ENCODE measurements around the gene DGKQ.

The DGKQ gene

DNA sequence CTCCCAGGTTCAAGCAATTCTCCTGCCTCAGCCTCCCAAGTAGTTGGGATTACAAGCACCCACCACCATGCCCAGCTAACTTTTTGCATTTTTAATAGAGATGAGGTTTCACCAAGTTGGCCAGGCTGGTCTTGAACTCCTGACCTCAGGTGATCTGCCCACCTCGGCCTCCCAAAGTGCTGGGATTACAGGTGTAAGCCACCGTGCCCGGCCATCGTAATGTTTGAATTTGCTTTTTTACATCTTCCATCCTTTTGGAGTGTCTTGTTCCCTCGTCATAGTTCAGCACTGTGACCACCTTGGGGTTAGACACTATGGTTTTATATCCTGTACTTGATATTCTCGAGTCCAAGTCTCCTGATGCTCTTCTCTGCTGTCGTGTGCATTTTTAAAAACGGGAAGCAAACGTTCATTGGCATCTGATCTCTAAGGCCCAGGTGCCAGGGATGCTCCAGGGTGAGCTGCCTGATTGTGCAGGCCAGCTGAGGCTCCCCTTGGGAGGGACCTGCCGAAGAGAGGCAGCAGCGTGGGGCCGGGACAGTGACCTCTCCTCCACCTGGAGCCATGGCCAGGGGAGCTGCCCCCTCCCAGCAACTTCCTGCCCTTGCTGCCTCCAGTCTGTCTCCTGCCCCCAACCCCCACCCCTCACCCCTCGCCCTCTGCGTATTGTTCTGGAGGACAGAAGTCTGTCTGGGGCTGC is 16.7 kb downstream of the DGKQ start:
- no peaks in the 10 kb centered on the region for H3K4me1 ChIP-seq (ENCODE audit: control insufficient read depth, insufficient read depth, low read length)
- no peak overlapping the region for H3K27ac ChIP-seq (ENCODE audit: low read depth, low read length)
- H3K9ac ChIP-seq (ENCODE audit: low read length), result no peak overlapping the region
- peaks cover 8% of the 10 kb centered on the region for H3K36me3 ChIP-seq (ENCODE audit: control insufficient read depth, insufficient read depth, low read length)
- no peaks in the 10 kb centered on the region for H3K27me3 ChIP-seq (ENCODE audit: control insufficient read depth, insufficient read depth, low read length)
- no peak overlapping the region for H3K4me3 ChIP-seq (ENCODE audit: low read length)

DNA sequence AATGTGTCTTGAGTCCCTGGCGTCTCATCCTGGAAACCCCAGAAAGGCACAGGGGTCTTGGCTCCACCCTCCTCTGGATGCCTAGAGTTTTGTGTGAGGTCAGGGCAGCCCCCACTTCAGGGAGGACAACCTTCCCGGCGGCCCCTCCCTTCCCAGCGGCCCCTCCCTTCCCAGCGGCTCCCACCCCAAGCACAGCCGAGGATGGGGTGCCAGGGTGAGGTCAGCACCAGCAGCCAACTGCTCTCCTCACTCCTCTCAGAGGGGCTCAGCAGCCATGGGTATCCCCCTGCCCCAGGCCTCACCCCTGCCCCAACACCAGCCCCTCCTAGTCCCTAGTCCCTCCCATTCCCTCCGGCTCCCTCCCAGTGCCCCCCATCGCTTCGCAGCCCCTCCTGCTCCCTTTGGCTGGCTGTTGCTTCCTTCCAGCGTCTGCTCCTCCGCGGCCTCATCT is 17.4 kb downstream of the DGKQ start:
- H3K4me3 ChIP-seq (ENCODE audit: low read length), result no peak overlapping the region
- H3K27ac ChIP-seq (ENCODE audit: low read depth, low read length), result no peak overlapping the region
- peaks cover 7% of the 10 kb centered on the region for H3K36me3 ChIP-seq (ENCODE audit: control insufficient read depth, insufficient read depth, low read length)
- H3K4me1 ChIP-seq (ENCODE audit: control insufficient read depth, insufficient read depth, low read length), result no peaks in the 10 kb centered on the region
- no peak overlapping the region for H3K9ac ChIP-seq (ENCODE audit: low read length)
- H3K27me3 ChIP-seq (ENCODE audit: control insufficient read depth, insufficient read depth, low read length), result no peaks in the 10 kb centered on the region

DNA sequence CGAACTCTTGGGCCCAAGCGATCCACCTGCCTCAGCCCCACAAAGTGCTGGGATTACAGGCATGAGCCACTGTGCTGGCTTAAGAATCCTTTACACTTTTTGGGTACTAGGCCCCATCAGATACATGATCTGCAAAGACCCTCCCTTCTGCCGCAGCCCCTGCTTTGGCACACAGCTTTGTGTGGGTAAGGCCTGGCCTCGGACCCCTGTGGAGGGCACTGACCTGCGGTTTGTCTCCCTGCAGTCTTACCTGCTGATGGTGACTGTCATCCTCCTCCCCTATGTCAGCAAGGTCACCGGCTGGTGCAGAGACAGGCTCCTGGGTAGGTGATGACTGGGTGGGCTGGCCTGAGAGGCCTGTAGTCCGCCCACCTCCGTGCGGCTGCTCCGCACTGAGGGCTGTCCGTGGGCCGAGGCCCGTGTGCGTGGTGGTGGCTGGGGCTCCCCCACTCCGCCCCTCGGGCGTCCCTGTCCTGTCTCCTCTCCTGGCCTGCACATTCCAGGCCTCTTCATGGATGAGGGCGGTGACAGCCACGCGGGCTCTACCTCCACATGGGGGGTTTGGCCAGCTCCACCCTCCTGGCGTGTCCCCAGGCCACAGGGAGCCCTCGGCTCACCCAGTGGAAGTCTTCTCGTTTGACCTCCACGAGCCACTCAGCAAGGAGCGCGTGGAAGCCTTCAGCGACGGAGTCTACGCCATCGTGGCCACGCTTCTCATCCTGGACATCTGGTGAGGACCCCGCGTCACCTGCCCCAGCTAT is 18.0 kb downstream of the DGKQ start:
- no peak overlapping the region for H3K9ac ChIP-seq (ENCODE audit: low read length)
- H3K27me3 ChIP-seq (ENCODE audit: control insufficient read depth, insufficient read depth, low read length), result no peaks in the 10 kb centered on the region
- H3K4me3 ChIP-seq (ENCODE audit: low read length), result no peak overlapping the region
- peaks cover 7% of the 10 kb centered on the region for H3K36me3 ChIP-seq (ENCODE audit: control insufficient read depth, insufficient read depth, low read length)
- H3K4me1 ChIP-seq (ENCODE audit: control insufficient read depth, insufficient read depth, low read length), result no peaks in the 10 kb centered on the region
- H3K27ac ChIP-seq (ENCODE audit: low read depth, low read length), result no peak overlapping the region

DNA sequence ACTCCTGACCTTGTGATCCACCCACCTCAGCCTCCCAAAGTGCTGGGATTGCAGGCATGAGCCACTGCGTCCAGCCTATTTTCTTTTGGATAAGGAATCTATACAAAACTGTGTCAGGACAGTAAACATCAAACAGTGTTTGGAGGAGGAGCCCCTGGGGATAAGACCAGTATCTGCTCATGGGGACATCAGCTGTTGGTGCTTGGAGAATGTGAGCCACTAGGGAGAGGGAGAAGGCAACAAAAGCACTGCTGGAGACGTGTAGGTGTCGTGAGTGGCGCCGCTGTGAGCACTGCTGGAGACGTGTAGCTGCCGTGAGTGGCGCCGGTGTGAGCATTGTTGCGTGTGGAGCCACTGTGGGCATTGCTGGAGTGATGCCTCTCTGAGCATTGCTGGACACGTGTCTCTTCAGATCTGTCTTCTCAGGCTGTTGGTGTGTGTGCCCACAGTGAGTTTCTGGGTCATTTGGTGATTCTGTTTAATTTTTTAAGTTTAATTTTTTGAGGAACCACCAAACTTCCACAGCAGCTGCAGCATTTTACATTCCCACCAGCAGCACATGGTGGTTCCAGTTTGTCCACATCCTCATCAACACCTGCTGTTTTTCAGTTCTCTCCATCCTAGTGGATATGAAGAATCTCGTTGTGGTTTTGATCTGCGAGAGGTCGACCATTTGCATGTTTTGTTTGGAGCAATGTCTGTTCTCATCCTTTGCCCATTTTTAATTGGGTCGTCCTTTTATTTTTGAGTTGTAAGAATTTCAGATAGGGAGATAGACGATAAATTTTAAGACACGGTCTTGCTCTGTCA is 19.0 kb downstream of the DGKQ start:
- no peaks in the 10 kb centered on the region for H3K4me1 ChIP-seq (ENCODE audit: control insufficient read depth, insufficient read depth, low read length)
- no peaks in the 10 kb centered on the region for H3K27me3 ChIP-seq (ENCODE audit: control insufficient read depth, insufficient read depth, low read length)
- H3K9ac ChIP-seq (ENCODE audit: low read length), result no peak overlapping the region
- H3K27ac ChIP-seq (ENCODE audit: low read depth, low read length), result no peak overlapping the region
- H3K4me3 ChIP-seq (ENCODE audit: low read length), result no peak overlapping the region
- H3K36me3 ChIP-seq (ENCODE audit: control insufficient read depth, insufficient read depth, low read length), result peaks cover 7% of the 10 kb centered on the region

DNA sequence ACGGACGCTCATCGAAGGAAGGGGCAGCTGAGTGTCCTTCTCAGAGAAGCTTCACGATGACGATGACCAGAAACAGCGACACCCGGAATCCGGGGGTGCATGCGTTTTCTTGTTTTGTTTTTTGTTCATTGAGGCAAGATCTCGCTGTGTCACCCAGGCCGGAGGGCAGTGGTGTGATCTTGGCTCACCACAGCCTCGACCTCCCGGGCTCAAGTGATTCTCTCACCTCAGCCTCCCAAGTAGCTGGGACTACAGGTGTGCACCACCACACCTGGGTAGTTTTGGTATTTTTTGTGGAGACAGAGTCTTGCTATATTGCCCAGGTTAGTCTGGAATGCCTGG is 19.8 kb downstream of the DGKQ start:
- Histone ChIP-seq H3K4me1 (ENCODE audit: control insufficient read depth, insufficient read depth, low read length) (no peaks in the 10 kb centered on the region), H3K4me3 (ENCODE audit: low read length) (no peak overlapping the region), H3K27ac (ENCODE audit: low read depth, low read length) (no peak overlapping the region), H3K27me3 (ENCODE audit: control insufficient read depth, insufficient read depth, low read length) (no peaks in the 10 kb centered on the region), H3K36me3 (ENCODE audit: control insufficient read depth, insufficient read depth, low read length) (peaks cover 3% of the 10 kb centered on the region), H3K9ac (ENCODE audit: low read length) (no peak overlapping the region)

DNA sequence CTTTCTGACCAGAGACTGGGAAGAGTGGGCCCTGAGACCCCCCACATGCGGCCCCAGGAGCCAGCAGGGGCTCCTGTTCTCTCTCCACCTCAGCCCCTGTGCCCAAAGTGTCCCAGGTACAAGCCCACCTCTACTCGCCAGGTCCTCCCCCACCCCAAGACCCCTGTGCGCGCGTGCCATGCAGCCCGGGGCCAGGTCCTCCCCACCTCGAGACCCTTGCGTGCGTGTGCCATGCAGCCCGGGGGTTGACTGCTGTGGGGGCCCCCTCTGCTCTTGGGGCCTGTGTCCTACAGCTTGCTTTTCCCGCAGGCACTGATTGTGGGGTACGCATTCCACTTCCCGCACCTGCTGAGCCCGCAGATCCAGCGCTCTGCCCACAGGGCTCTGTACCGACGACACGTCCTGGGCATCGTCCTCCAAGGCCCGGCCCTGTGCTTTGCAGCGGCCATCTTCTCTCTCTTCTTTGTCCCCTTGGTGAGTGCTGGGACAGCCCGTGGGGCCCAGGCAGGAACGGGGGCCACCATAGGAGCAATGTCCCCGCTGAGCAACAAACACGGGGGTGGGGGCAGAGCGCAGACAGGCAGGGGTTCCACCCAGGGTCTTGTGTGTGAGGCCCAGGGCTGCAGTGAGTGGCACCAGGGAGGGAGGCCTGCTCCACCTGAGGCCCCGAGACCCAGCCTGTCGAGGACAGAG is 20.3 kb downstream of the DGKQ start:
- Histone ChIP-seq H3K27ac (ENCODE audit: low read depth, low read length) (no peak overlapping the region), H3K9ac (ENCODE audit: low read length) (no peak overlapping the region), H3K4me1 (ENCODE audit: control insufficient read depth, insufficient read depth, low read length) (no peaks in the 10 kb centered on the region), H3K4me3 (ENCODE audit: low read length) (no peak overlapping the region), H3K27me3 (ENCODE audit: control insufficient read depth, insufficient read depth, low read length) (no peaks in the 10 kb centered on the region), H3K36me3 (ENCODE audit: control insufficient read depth, insufficient read depth, low read length) (peaks cover 3% of the 10 kb centered on the region)

DNA sequence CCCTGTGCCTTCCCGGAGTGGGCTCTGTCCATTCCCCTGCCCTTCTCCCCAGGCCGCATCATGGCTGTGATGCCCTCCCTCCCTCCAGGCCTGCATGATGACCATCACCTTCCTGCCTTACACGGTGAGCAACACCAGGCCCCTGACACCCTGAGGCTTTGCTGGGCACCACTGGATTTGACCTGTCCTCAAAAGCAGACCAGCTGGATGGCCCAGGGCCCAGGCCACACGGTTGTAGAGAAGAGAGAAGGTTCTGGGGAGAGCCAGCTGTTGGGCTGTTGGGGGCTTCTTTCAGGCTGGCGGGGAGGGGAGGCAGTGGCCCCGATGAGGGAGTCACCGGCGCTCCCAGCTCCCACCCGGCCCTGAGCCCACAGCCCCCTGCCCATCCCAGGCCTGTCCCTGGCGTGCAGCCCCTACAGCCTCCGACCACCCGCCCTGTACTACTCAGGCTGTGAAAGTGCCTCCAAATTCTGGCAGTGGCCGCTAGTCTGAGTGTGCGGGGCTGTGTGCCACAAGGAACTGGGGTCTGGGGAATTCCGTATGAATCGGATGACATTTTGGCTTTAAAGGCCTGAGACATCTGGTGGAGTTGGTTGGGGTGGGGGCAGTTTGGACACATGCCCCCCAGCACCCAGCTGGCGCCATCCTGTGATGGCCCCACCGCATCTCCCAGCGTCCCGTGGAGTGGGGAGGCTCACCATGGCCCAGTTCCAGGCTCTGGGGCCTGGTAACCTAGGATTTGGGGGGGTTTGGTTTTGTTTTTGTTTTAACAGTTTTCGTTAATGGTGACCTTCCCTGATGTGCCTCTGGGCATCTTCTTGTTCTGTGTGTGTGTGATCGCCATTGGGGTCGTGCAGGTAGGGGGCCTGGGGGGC is 21.5 kb downstream of the DGKQ start:
- Histone ChIP-seq H3K4me1 (ENCODE audit: control insufficient read depth, insufficient read depth, low read length) (no peaks in the 10 kb centered on the region), H3K4me3 (ENCODE audit: low read length) (no peak overlapping the region), H3K27ac (ENCODE audit: low read depth, low read length) (no peak overlapping the region), H3K9ac (ENCODE audit: low read length) (no peak overlapping the region), H3K27me3 (ENCODE audit: control insufficient read depth, insufficient read depth, low read length) (no peaks in the 10 kb centered on the region), H3K36me3 (ENCODE audit: control insufficient read depth, insufficient read depth, low read length) (no peaks in the 10 kb centered on the region)

DNA sequence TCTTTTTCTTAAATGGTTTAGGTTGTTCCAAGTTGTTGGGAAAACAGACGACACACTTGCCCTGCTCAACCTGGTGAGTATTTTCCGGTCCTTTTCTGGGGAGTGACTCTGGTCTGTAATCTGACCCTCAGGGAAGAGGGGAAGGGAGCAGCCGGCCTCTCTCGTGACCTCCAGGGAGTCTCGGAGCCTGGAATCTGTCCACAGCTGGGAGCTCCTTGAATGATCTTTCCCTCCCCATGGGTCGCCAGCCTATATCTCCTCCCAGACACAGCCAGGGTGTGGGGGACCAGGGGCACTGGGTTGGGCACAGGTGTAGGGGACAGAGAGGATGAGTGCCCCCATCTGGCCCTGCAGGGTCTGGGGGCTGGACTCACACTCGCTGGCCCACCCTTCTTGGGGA is 22.2 kb downstream of the DGKQ start:
- H3K27ac ChIP-seq (ENCODE audit: low read depth, low read length), result no peak overlapping the region
- no peaks in the 10 kb centered on the region for H3K36me3 ChIP-seq (ENCODE audit: control insufficient read depth, insufficient read depth, low read length)
- no peak overlapping the region for H3K9ac ChIP-seq (ENCODE audit: low read length)
- H3K27me3 ChIP-seq (ENCODE audit: control insufficient read depth, insufficient read depth, low read length), result no peaks in the 10 kb centered on the region
- no peak overlapping the region for H3K4me3 ChIP-seq (ENCODE audit: low read length)
- H3K4me1 ChIP-seq (ENCODE audit: control insufficient read depth, insufficient read depth, low read length), result no peaks in the 10 kb centered on the region

DNA sequence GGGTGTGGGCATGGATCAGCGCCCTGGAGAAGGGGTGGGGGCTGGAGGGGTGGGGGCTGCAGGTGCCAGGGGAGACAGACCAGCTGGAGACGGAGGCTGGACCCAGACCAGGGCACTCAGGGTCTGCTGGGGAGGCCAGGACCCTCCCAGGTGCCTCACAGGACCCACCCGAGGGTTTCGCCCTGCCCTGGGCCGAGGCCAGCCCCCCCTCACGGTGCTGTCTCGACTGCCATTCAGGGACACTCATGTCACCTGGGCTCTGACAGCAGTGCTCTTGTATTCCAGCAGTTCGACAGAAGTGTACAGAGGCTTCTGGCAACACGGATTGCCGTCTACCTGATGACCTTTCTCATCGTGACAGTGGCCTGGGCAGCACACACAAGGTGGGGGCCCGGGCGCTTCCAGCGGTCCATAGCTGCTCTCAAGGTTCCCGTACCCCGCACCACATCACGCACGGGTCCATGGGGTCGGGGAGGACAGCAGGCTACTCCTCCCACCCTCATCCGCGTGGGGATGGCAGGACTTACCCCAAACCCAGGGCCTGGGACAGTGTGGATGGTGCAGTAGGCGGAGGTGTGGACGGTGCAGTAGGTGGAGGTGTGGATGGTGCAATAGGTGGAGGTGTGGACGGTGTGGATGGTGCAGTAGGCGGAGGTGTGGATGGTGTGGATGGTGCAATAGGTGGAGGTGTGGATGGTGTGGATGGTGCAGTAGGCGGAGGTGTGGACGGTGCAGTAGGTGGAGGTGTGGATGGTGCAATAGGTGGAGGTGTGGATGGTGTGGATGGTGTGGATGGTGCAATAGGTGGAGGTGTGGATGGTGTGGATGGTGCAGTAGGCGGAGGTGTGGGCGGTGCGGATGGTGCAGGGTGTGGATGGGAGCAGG is 23.0 kb downstream of the DGKQ start:
- Histone ChIP-seq H3K4me3 (ENCODE audit: low read length) (no peak overlapping the region), H3K9ac (ENCODE audit: low read length) (no peak overlapping the region), H3K27me3 (ENCODE audit: control insufficient read depth, insufficient read depth, low read length) (no peaks in the 10 kb centered on the region), H3K27ac (ENCODE audit: low read depth, low read length) (no peak overlapping the region), H3K36me3 (ENCODE audit: control insufficient read depth, insufficient read depth, low read length) (no peaks in the 10 kb centered on the region), H3K4me1 (ENCODE audit: control insufficient read depth, insufficient read depth, low read length) (no peaks in the 10 kb centered on the region)

DNA sequence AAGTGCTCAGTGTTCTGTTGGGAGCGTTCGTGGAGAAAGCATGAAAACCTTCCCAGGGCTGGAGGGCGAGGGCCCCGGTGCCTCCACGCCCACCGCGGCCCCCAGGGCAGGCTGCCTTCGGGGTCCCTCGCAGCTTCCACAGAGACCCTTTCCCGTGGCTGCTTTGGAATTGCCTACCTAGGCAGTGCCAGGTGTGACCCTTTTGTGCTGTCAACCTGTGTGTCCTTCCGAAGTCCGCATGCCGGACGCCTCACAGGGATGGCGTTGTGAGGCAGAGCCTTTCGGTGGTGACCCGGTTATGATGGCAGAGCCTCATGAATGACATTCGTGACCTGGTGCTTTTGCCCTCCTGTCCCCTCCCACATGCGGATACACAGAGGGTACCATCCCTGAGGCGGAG is 23.7 kb downstream of the DGKQ start:
- H3K27me3 ChIP-seq (ENCODE audit: control insufficient read depth, insufficient read depth, low read length), result no peaks in the 10 kb centered on the region
- H3K4me1 ChIP-seq (ENCODE audit: control insufficient read depth, insufficient read depth, low read length), result no peaks in the 10 kb centered on the region
- no peaks in the 10 kb centered on the region for H3K36me3 ChIP-seq (ENCODE audit: control insufficient read depth, insufficient read depth, low read length)
- H3K27ac ChIP-seq (ENCODE audit: low read depth, low read length), result no peak overlapping the region
- H3K4me3 ChIP-seq (ENCODE audit: low read length), result no peak overlapping the region
- no peak overlapping the region for H3K9ac ChIP-seq (ENCODE audit: low read length)

DNA sequence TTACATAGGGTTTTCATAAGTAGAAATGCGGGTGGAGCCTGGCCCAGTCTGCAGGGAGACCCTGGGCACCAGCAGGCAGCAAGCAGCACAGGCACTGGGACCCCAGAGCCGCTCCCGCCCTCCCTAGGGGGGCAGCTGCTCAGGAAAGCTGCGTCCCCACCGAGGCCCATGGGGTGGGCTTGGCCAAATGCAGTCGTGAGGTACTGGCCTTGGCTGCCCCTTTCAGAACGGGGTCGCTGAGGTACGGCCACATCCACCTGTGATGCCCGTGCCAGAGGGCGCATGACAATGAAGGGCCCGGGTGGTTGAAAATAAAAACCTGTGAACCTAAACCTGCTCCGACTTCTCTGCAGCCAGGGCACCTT is 24.5 kb downstream of the DGKQ start:
- Histone ChIP-seq H3K27me3 (ENCODE audit: control insufficient read depth, insufficient read depth, low read length) (no peaks in the 10 kb centered on the region), H3K27ac (ENCODE audit: low read depth, low read length) (no peak overlapping the region), H3K9ac (ENCODE audit: low read length) (no peak overlapping the region), H3K36me3 (ENCODE audit: control insufficient read depth, insufficient read depth, low read length) (no peaks in the 10 kb centered on the region), H3K4me1 (ENCODE audit: control insufficient read depth, insufficient read depth, low read length) (no peaks in the 10 kb centered on the region), H3K4me3 (ENCODE audit: low read length) (no peak overlapping the region)
